ENCODE results near the gene PEX14. TPM values are rescaled to one million over a fixed set of nuclear protein-coding genes. Genes with fewer than 3 reads are reported as not detected.
"Not testable (repeated sequence)": the region's sequence is repeated elsewhere in the genome, so short reads cannot be mapped to it uniquely, and the experiment has no call there.

The PEX14 gene
- total and polyA plus RNA-seq, 5 donors from 2014 or later = 3.5 to 22.4 (median 4.9) TPM

- DNase-seq (no peak), ATAC-seq (ENCODE audit: low read depth in 2 of 2) (no peak)
- Mint-ChIP-seq H3K27ac (peak overlapping the region; percentile 76 to 97 (median 90)), H3K9me3 (no peaks in the 10 kb centered on the region), H3K36me3 (peaks cover 17% of the 10 kb centered on the region), H3K27me3 (no peaks in the 10 kb centered on the region), H3K4me3 (peak overlapping the region; percentile 88 to 99 (median 94)), H3K4me1 (peaks cover 16 to 51% (median 32%) of the 10 kb centered on the region in 4 donors)
- Histone ChIP-seq H3K4me1 (ENCODE audit: control insufficient read depth, insufficient read depth, low read length, poor library complexity, severe bottlenecking) (peaks cover 36% of the 10 kb centered on the region), H3K4me3 (ENCODE audit: low read depth, low read length) (peak overlapping the region; percentile 98), H3K27ac (ENCODE audit: insufficient read depth, low read length, poor library complexity, severe bottlenecking) (peak overlapping the region; percentile 66), H3K36me3 (ENCODE audit: control insufficient read depth, insufficient read depth, low read length) (peaks cover 23% of the 10 kb centered on the region), H3K9me3 (ENCODE audit: control insufficient read depth in 2 of 2, low read length in 2 of 2) (no peaks in the 10 kb centered on the region), H3K27me3 (ENCODE audit: control insufficient read depth, insufficient read depth, low read length) (no peaks in the 10 kb centered on the region)
Observed at GRCh38 chr1:10471411-10472219, 3.1 kb upstream of the PEX14 start.

- ATAC-seq (ENCODE audit: low read depth in 2 of 2) (peak; percentile 87 to 88), DNase-seq (peak; percentile 90 to 97 (median 92))
- Histone ChIP-seq H3K4me3 (ENCODE audit: low read depth, low read length) (peak within 1 kb of the TSS; percentile 98), H3K9me3 (ENCODE audit: control insufficient read depth in 2 of 2, low read length in 2 of 2) (no peaks in the 10 kb centered on the region), H3K4me1 (ENCODE audit: control insufficient read depth, insufficient read depth, low read length, poor library complexity, severe bottlenecking) (peaks cover 36% of the 10 kb centered on the region), H3K27ac (ENCODE audit: insufficient read depth, low read length, poor library complexity, severe bottlenecking) (peak within 1 kb of the TSS; percentile 66), H3K36me3 (ENCODE audit: control insufficient read depth, insufficient read depth, low read length) (peaks cover 18% of the 10 kb centered on the region), H3K27me3 (ENCODE audit: control insufficient read depth, insufficient read depth, low read length) (no peaks in the 10 kb centered on the region)
- Mint-ChIP-seq H3K27me3 (no peaks in the 10 kb centered on the region), H3K4me3 (peak within 1 kb of the TSS; percentile 88 to 99 (median 94)), H3K36me3 (peaks cover 14% of the 10 kb centered on the region), H3K27ac (peak within 1 kb of the TSS; percentile 76 to 97 (median 90)), H3K9me3 (no peaks in the 10 kb centered on the region), H3K4me1 (peaks cover 16 to 57% (median 36%) of the 10 kb centered on the region in 4 donors)
Observed at GRCh38 chr1:10472220-10473144, 2.3 kb upstream of the PEX14 start, which contains the start of gene DFFA. Gene DFFA, minus strand, starts transcription at chr1:10472529. Its CDS starts 71 bp downstream, at chr1:10472458.

GRCh38 chr1:10473145-10473765, 1.5 kb upstream of the PEX14 start:
- no peak for ATAC-seq (ENCODE audit: low read depth in 2 of 2)
- H3K27me3 ChIP-seq (ENCODE audit: control insufficient read depth, insufficient read depth, low read length) = no peaks in the 10 kb centered on the region
- peaks cover 36% of the 10 kb centered on the region for H3K4me1 ChIP-seq (ENCODE audit: control insufficient read depth, insufficient read depth, low read length, poor library complexity, severe bottlenecking)
- peaks cover 10% of the 10 kb centered on the region for H3K36me3 ChIP-seq (ENCODE audit: control insufficient read depth, insufficient read depth, low read length)
- Mint-ChIP-seq H3K9me3 (no peaks in the 10 kb centered on the region), H3K36me3 (peaks cover 7% of the 10 kb centered on the region), H3K27me3 (no peaks in the 10 kb centered on the region), H3K4me3 (peak overlapping the region; percentile 88 to 99 (median 94)), H3K27ac (peak overlapping the region in 2 of 3 donors; percentile 56 to 97), H3K4me1 (peaks cover 16 to 60% (median 34%) of the 10 kb centered on the region in 4 donors)
- peak overlapping the region; percentile 98 for H3K4me3 ChIP-seq (ENCODE audit: low read depth, low read length)
- peak overlapping the region; percentile 66 for H3K27ac ChIP-seq (ENCODE audit: insufficient read depth, low read length, poor library complexity, severe bottlenecking)
- no peak for DNase-seq
- H3K9me3 ChIP-seq (ENCODE audit: control insufficient read depth in 2 of 2, low read length in 2 of 2) = no peaks in the 10 kb centered on the region

GRCh38 chr1:10474309-10474612, 489 bp upstream of the PEX14 start:
- H3K27me3 Mint-ChIP-seq = not testable (repeated sequence)

GRCh38 chr1:10475510-10475909, 760 bp downstream of the PEX14 start:
- H3K27me3 ChIP-seq (ENCODE audit: control insufficient read depth, insufficient read depth, low read length) = no peaks in the 10 kb centered on the region
- Mint-ChIP-seq H3K27me3 (no peaks in the 10 kb centered on the region), H3K4me1 (peaks cover 16 to 63% (median 38%) of the 10 kb centered on the region in 4 donors), H3K27ac (peak overlapping the region; percentile 87 to 95 (median 93)), H3K36me3 (no peaks in the 10 kb centered on the region), H3K9me3 (no peaks in the 10 kb centered on the region), H3K4me3 (peak overlapping the region; percentile 92 to 99 (median 94))
- peak overlapping the region; percentile 84 for H3K27ac ChIP-seq (ENCODE audit: insufficient read depth, low read length, poor library complexity, severe bottlenecking)
- H3K9me3 ChIP-seq (ENCODE audit: control insufficient read depth in 2 of 2, low read length in 2 of 2) = no peaks in the 10 kb centered on the region
- no peak for DNase-seq
- no peaks in the 10 kb centered on the region for H3K36me3 ChIP-seq (ENCODE audit: control insufficient read depth, insufficient read depth, low read length)
- peaks cover 36% of the 10 kb centered on the region for H3K4me1 ChIP-seq (ENCODE audit: control insufficient read depth, insufficient read depth, low read length, poor library complexity, severe bottlenecking)
- ATAC-seq (ENCODE audit: low read depth in 2 of 2) = no peak
- H3K4me3 ChIP-seq (ENCODE audit: low read depth, low read length) = peak overlapping the region; percentile 83

More at GRCh38 chr1:10474309-10474612, 489 bp upstream of the PEX14 start:
- not testable (repeated sequence) for H3K36me3 Mint-ChIP-seq; H3K27ac ChIP-seq (ENCODE audit: insufficient read depth, low read length, poor library complexity, severe bottlenecking); H3K36me3 ChIP-seq (ENCODE audit: control insufficient read depth, insufficient read depth, low read length); H3K27me3 ChIP-seq (ENCODE audit: control insufficient read depth, insufficient read depth, low read length); DNase-seq; ATAC-seq (ENCODE audit: low read depth in 2 of 2); H3K9me3 ChIP-seq (ENCODE audit: control insufficient read depth in 2 of 2, low read length in 2 of 2); H3K9me3 Mint-ChIP-seq
- peak overlapping the region; percentile 76 to 92 (median 87) for H3K27ac Mint-ChIP-seq
- H3K4me3 Mint-ChIP-seq = peak overlapping the region; percentile 92 to 99 (median 94)
- peaks cover 16 to 62% (median 35%) of the 10 kb centered on the region in 4 donors for H3K4me1 Mint-ChIP-seq
- Histone ChIP-seq H3K4me3 (ENCODE audit: low read depth, low read length) (peak overlapping the region; percentile 67), H3K4me1 (ENCODE audit: control insufficient read depth, insufficient read depth, low read length, poor library complexity, severe bottlenecking) (peaks cover 36% of the 10 kb centered on the region)

GRCh38 chr1:10479296-10479695, 4.5 kb downstream of the PEX14 start:
- H3K4me3 Mint-ChIP-seq = peak overlapping the region in 1 of 4 donors; percentile 13
- H3K4me1 Mint-ChIP-seq = peaks cover 7 to 44% (median 32%) of the 10 kb centered on the region in 4 donors
- no peaks in the 10 kb centered on the region for H3K27me3 Mint-ChIP-seq
- ATAC-seq (ENCODE audit: low read depth in 2 of 2) = no peak
- no peak overlapping the region for H3K27ac ChIP-seq (ENCODE audit: insufficient read depth, low read length, poor library complexity, severe bottlenecking)
- no peaks in the 10 kb centered on the region for H3K9me3 ChIP-seq (ENCODE audit: control insufficient read depth in 2 of 2, low read length in 2 of 2)
- no peaks in the 10 kb centered on the region for H3K9me3 Mint-ChIP-seq
- no peaks in the 10 kb centered on the region for H3K27me3 ChIP-seq (ENCODE audit: control insufficient read depth, insufficient read depth, low read length)
- H3K36me3 Mint-ChIP-seq = peaks cover 7% of the 10 kb centered on the region
- H3K4me3 ChIP-seq (ENCODE audit: low read depth, low read length) = no peak overlapping the region
- H3K4me1 ChIP-seq (ENCODE audit: control insufficient read depth, insufficient read depth, low read length, poor library complexity, severe bottlenecking) = peaks cover 16% of the 10 kb centered on the region
- no peaks in the 10 kb centered on the region for H3K36me3 ChIP-seq (ENCODE audit: control insufficient read depth, insufficient read depth, low read length)
- no peak for DNase-seq
- H3K27ac Mint-ChIP-seq = peak overlapping the region in 1 of 3 donors; percentile 83

- no peaks in the 10 kb centered on the region for H3K9me3 ChIP-seq (ENCODE audit: control insufficient read depth in 2 of 2, low read length in 2 of 2)
- no peak overlapping the region for H3K4me3 Mint-ChIP-seq
- ATAC-seq (ENCODE audit: low read depth in 2 of 2) = no peak
- H3K27me3 ChIP-seq (ENCODE audit: control insufficient read depth, insufficient read depth, low read length) = no peaks in the 10 kb centered on the region
- no peaks in the 10 kb centered on the region for H3K36me3 ChIP-seq (ENCODE audit: control insufficient read depth, insufficient read depth, low read length)
- H3K4me3 ChIP-seq (ENCODE audit: low read depth, low read length) = no peak overlapping the region
- peaks cover 6% of the 10 kb centered on the region for H3K4me1 ChIP-seq (ENCODE audit: control insufficient read depth, insufficient read depth, low read length, poor library complexity, severe bottlenecking)
- peaks cover 10 to 35% (median 29%) of the 10 kb centered on the region in 4 donors for H3K4me1 Mint-ChIP-seq
- H3K27me3 Mint-ChIP-seq = no peaks in the 10 kb centered on the region
- no peaks in the 10 kb centered on the region for H3K9me3 Mint-ChIP-seq
- no peak overlapping the region for H3K27ac Mint-ChIP-seq
- H3K27ac ChIP-seq (ENCODE audit: insufficient read depth, low read length, poor library complexity, severe bottlenecking) = no peak overlapping the region
- no peak for DNase-seq
- peaks cover 7% of the 10 kb centered on the region for H3K36me3 Mint-ChIP-seq
Observed at GRCh38 chr1:10480614-10481013, 5.9 kb downstream of the PEX14 start.

Measured in CD4-positive, CD25-positive, alpha-beta regulatory T cell (primary cell).